Measurements from ENCODE around the gene ERBIN.
"Not testable (repeated sequence)": the region's sequence is repeated elsewhere in the genome, so short reads cannot be mapped to it uniquely, and the experiment has no call there.

ERBIN gene

DNA sequence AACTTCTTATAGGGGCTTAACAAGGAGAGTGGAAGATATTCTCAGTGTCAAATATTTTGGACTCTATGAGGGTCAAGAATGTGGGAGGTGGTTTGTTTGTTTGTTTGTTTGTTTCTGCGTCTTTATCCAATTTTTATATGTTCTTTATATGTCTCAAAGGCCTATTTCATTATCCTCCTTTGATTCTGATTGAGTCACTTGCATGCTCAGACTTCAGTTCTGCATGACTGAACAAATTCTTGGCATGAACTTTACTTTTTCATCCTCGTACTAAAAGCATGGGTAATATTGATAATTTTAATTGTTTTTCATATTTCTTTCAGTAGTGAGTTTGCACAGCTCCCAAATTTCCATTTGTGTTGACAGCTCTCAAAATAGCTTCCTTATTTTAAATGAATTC is 19.2 kb upstream of the ERBIN start:
- DNase-seq (ENCODE audit: extremely low read depth, low read depth): no peak
- TF ChIP-seq, protein P1, sequence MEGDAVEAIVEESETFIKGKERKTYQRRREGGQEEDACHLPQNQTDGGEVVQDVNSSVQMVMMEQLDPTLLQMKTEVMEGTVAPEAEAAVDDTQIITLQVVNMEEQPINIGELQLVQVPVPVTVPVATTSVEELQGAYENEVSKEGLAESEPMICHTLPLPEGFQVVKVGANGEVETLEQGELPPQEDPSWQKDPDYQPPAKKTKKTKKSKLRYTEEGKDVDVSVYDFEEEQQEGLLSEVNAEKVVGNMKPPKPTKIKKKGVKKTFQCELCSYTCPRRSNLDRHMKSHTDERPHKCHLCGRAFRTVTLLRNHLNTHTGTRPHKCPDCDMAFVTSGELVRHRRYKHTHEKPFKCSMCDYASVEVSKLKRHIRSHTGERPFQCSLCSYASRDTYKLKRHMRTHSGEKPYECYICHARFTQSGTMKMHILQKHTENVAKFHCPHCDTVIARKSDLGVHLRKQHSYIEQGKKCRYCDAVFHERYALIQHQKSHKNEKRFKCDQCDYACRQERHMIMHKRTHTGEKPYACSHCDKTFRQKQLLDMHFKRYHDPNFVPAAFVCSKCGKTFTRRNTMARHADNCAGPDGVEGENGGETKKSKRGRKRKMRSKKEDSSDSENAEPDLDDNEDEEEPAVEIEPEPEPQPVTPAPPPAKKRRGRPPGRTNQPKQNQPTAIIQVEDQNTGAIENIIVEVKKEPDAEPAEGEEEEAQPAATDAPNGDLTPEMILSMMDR (IDR thresholded peaks at IDR 0.05; ENCODE audit: low read depth, low read length): no peak

DNA sequence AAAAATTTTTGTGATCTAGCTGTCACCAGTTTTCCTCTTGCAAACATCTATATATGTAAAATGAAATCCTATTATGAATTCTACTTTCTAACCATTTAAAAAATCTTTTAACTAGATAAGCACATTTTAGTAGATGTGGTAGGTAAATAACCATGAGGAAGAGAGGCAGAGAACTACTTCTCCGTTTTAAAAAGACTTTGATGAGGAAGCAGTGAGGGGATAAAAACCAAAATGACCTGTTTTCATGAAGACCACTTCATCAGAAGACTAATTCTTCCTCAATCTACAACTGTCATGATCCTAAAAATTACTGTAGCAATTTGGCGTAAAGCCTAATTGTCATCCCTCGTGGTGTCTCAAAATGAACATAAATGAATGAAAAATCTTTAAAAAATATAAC is 15.7 kb upstream of the ERBIN start:
- DNase-seq (ENCODE audit: extremely low read depth, low read depth): no peak
- TF ChIP-seq, protein P1 (IDR thresholded peaks at IDR 0.05; ENCODE audit: low read depth, low read length): no peak

DNA sequence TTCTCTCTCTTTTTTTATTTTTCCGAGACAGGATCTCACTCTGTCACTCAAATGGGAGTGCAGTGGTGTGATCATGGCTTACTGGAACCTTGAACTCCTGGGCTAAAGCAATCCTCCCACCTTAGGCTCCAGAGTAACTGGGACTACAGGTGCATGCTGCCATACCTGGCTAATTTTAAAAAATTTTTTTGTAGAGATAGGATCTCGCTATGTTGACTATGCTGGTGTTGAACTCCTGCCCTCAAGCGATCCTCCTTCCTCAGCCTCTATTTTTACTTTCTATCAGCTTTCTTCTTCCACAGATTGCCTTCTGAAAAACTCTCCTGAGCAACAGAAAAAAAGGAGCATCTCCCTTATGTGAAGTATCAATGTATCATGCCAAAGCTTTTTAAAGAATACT is 14.1 kb upstream of the ERBIN start:
- TF ChIP-seq, protein P1 (IDR thresholded peaks at IDR 0.05; ENCODE audit: low read depth, low read length): no peak

DNA sequence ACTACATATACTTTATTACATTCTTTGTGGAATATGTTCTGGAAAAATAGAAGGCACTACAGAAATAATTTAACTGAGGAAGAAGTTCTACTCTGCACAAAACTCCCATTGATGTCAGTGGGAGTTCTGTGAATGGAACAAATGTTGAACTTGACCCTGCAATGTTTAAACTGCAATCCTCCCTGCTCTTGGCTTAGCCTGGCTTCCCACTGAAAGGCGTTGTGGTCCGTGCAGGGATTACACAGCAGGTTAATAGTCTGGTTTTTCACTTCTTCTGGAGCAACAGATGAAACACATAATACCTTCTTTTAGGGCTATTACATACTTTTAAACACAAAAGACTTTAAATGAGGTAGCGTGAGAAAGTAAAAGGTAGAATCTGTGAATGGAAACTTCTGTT is 12.9 kb upstream of the ERBIN start:
- no peak for DNase-seq (ENCODE audit: extremely low read depth, low read depth)
- TF ChIP-seq, protein P1 (IDR thresholded peaks at IDR 0.05; ENCODE audit: low read depth, low read length): no peak

More for the DNA sequence above, 14.1 kb upstream of the ERBIN start:
- DNase-seq (ENCODE audit: extremely low read depth, low read depth): no peak

DNA sequence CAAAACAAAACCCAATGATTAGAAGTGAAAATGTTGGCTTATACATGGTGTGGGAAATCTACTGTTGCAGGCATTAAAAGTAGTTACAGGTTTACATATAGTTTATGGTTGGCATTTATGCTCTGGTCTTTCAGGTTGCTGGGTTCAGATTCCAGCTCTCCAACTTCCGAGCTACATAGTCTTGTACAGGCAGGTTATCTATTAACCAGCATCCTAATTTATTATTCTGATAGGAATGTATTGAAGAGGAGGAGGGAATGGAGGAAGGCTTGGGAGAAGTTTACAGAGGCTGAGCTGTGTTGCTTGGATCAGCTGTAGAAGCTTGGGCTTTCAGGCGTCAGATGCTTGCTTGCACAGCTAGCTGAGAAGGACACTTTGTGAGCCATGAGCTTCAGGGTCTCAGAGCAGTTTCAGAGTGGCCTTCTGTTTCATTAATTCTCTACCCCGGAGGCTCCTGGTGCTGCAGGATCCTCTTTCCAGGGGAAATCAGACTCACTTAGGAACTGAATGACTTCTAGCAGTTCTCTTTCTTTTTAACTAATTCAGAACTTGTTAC is 11.7 kb upstream of the ERBIN start:
- no peak for DNase-seq (ENCODE audit: extremely low read depth, low read depth)
- TF ChIP-seq, protein P1 (IDR thresholded peaks at IDR 0.05; ENCODE audit: low read depth, low read length): no peak

DNA sequence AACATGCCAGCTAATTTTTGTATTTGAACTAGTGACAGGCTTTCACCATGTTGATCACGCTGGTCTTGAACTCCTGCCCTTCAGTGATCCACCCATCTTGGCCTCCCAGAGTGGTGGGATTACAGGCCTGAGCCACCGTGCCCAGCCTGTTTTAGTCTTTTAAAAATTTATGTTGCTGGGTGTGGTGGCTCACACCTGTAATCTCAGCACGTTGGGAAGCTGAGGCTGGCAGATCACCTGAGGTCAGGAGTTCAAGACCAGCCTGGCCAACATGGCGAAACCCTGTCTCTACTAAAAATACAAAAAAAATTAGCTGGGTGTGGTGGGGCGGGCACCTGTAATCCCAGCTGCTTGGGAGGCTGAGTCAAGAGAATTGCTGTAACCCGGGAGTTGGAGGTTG is 10.7 kb upstream of the ERBIN start:
- not testable (repeated sequence) for DNase-seq (ENCODE audit: extremely low read depth, low read depth)

DNA sequence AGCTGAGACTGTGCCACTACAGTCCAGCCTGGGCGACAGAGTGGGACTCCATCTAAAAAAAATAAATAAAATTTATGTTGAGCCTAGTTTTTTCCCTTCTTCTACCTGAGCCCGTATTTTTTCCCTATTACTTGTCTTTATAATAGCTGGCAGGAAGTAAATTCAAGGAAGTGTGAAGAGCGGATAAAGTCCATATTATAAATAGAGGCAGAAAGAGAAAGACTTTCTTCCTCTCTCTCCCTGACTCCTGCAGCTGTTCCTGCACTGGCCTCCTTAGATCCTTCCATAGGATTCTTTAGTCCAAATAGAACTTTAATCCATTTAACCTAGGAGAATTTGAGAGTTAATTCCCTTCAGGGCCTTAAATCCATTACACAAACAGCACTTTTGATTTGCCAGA is 10.3 kb upstream of the ERBIN start:
- TF ChIP-seq, protein P1 (IDR thresholded peaks at IDR 0.05; ENCODE audit: low read depth, low read length): no peak
- no peak for DNase-seq (ENCODE audit: extremely low read depth, low read depth)

DNA sequence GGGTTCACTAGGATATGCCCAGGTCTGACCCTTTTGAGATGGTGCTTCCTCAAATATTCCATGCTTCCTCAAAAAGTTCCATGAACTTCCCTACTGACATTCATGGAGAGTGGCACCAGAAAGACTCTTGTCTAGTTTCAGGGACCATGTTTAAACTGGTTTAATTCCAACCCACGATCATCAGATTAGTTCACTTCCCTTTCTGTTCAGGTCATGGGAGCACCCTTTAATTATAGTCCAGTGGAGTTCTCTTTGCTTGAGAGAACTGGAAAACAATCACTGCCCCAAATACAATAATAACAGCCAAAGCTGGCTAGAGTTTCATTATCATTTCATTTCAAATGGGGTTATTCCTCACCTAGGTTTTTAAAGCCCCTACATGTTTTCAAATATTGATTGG is 9.7 kb upstream of the ERBIN start:
- DNase-seq (ENCODE audit: extremely low read depth, low read depth): no peak
- TF ChIP-seq, protein P1 (IDR thresholded peaks at IDR 0.05; ENCODE audit: low read depth, low read length): no peak
